Activated gamma-delta T cell (primary cell): ENCODE measurements around the gene MAF.

Experiments used
- DNase-seq: peaks from one replicate; lab custom pipeline; 2025; lab: John Stamatoyannopoulos, UW

MAF gene

DNA sequence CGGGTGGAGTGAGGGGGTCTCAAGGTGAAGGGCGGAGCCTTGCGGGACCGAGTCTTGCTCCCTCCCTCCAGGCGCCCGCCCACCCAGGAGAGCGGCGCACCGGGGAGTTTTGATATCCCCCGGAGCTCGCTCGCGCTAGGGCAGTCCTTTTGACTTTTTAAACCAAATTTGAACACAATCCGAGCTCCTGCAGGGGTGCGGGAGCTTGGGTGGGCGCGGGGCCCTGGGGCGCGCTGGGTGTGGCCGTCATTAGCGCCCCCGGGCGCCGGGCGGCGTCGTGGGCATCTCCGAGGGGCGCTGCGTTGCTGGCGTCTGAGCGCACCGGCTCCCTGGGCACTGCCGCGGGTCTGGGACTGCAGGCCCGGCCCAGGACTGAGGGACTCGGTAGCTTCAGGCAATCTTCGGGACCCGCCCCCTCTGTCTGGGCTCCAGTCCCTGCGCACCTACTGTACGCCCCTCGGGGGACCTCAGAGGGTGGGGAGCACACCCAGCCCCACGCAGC lies 10.9 kb downstream of the MAF start:
- no peak for DNase-seq

DNA sequence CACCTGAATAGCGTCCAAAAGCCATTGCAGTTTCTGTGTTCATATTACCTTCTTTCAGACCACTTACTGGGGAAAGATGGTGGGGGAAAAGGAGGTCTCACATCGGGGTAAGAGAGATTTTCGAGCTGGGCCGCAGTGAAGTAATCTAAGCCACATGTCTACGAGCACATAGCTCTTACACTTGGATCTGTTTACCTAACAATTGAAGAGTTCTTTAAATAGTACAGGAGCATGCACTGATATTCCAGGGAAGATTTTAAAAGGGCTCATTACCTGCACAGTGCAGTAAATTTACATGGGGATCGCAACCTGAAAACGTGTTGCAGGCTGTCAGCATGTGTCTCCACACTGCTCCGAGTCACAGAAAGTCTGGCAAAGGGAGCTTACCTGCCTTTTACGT lies 12.6 kb downstream of the MAF start:
- DNase-seq = no peak

DNA sequence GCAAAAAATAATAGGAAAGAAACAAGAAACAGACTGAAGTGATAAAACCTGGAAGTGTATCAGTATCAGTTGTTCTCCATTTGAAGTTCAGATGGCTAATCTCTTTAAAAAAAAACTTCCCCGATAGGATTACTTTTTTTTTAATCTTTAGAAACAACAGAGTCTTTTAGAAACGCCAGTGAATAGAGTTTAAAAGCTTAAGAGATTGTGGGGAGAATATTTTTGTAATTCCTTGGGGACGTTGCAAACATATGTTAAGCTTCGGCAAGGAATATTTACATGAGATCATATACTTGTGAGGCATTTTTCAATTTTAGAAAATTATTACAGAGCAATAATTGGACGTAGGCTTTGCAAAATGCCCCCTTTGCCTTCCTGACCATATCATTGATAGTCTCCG lies 13.2 kb downstream of the MAF start:
- no peak for DNase-seq

DNA sequence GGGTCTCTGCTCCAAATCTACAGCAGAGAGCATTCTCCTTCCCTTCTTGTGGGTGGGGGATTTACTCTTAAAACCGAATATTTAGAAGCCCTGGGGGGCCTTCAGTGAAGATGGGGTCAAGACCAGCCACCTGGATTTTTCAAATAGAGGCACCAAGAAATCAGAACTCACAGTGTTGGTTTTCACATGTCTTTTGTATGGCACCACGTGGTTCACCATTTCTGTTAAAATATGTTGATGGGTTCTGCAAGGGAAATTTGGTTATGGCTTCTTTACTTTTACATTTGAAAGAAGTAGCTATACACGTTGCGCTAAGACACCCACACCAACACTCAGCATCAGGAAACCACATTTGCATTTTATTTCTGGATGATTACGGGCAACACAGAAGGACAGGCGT lies 17.7 kb downstream of the MAF start:
- DNase-seq = no peak

DNA sequence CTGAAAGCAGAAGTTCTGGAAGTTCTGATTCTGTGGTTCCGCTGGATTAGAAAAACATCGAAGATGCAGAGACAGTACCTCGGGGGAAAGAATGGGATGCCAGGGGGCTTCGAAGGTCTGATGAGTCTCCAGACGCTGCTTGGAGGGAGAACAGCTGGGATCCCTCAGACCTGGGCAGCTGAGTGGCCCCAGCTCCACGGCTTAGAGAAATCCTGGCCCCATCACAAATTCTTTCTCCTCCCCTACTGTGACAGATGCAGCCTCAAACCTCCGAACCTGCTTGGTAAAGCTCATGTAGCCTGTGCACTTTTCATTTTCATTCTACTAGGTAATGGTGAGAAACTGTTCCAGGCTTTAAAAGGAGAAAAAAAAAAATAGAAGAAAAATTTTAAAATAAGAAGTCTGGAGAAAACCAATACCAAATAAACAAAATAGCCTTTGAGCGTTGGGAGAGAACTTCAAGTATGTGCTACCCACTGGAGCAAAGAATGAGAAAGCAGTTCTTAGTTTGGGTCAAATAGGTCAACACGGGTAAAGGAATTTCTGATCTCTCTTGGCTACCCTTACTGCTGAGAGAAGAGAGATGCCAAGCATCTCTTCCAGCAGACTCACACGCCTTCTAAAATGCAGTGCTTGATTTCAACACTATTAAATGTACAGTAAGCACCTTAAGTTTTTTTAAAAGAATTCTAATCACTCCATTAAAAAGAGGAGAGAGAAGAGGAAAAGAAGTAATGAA lies 19.9 kb downstream of the MAF start:
- DNase-seq = no peak

DNA sequence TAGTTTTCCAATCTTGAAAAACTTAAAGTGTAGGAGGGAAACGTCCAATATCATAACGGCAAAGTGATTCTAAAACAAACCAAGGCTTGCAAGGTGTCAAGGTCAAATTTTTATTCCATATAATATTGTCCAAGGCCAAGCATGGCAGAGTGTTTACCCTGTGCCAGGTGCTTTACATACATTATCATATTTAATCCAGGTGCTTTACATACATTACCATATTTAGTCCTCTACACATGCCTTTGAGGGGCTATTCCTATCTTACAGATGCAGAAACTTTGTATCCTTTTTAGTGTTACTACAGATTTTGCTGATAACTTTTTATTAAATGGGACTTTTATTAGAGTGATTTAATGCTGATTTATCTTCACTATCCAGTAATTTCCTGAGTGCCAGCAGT lies 23.9 kb downstream of the MAF start:
- no peak for DNase-seq

DNA sequence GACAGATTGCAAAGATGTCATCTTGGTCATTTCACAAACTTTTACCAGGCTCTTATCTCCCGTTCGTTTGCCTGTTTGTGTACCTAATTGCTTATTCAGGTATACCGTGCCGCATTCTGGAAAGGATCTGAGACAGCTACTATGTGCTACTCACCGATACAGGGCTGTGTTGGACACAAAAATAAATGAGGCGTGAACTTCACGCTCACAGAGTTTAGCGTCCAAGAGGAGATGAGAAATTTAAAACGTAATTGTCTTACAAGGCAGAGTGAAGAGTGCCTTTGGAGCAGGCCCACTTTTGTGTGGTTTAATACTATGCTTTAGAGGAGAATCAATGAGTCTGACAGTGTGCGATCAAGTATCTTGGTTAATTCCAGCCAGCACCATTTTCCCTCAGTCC lies 26.7 kb downstream of the MAF start:
- DNase-seq = no peak

DNA sequence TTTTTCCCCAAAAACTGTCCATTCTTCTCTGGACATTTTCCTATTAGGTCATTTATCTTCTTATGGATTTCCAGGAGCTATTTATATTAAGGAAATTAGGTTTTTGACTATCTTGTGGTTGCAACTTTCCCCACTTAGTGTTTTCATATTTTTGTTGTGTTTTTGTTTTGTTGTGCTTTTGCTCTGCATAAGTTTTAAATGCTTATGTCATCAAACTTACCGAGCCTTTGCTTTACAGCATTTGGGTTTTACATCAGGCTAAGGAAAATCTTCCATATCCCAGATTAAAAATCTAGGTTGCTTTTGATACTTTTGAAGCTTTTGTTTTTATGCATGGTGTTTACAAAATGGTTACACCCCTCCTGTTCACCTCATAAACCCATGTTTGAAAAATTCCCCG lies 27.5 kb downstream of the MAF start:
- no peak for DNase-seq

DNA sequence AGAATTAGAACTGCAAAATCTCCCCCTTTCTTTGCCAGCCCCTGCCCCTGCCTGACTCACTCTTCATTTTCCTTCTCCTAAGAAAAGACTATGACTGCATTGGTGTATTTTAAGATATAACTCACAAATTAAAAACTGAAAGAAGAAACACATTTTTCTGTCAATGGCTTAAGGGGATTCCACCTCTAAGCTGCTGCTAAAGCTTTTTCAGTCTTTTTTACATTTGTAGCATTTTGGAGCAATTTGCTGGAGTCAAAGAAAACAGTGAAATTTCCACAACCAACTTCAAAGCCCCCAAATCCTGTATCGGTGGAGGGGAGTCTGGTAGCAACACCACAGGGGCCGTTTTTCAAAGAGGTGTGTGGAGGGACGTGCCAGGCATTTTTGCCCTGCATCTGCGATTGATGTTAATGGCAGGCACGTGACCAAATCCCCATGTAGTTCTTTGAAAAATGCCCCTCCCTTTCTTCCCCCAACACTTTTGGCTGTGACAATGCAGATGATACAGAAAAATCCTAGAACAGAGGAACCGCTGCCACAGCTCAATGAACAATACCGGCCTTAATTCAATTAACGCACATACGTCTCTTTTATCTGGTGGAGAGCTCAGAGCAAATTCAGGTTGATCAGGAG lies 28.5 kb downstream of the MAF start:
- no peak for DNase-seq

DNA sequence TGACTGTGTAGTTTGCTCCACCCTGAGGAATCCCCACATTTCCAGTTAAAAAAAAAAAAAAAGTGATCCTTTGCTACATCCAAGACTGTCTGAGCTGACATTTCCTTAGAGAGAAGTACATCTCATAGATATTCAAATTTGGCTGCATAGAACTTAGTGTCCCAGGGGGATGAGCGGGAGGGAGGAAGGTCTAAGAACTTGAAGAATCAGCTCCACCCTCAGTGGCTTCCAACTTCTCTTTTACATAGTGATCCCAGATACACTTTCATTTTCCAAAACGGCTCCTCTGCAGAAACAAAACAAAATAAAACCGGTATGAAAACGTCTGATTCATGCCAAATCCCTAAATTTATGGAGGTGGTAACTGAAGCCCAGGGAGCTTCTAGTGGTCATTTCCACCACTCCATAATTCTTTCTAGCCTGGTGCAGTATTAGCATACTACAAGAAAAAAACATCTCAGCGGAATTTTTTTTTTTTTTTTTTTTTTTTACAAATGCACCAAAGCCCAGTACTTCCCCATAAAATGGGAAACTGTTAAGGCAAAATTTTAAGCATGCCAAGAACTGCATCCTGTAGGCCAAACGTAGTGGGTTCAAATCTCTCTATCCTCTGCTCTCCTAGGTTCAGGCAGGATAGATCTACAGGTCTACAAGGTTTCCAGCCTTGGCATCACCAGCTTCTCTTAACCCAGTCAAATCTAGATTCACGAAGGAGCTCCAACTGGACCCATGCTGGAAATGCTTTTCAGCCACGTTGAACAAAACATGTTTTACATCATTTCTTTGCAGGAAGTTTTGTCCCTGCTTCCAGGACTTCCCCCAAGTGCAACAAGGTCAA lies 29.3 kb downstream of the MAF start:
- no peak for DNase-seq

DNA sequence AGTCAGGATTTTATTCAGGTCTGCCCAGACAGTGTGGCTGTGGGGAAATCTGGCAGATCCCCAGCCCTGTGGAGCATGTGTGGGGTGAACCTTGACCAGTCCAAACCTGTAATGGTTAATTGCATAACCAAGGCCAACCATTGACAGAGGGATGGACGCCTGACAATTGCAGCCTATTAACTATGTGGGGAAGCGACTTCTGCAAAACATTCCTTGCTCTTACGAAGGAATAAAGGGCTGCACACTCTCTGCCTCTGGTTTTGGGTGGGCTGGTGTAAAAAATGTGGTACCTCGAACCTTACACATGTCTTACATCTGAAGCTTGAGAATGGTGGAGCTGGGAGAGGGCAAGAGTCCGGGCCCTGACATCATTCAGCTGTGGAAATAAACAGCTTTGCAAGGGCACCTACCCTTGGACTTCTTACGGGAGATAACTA lies 35.8 kb downstream of the MAF start:
- no peak for DNase-seq

DNA sequence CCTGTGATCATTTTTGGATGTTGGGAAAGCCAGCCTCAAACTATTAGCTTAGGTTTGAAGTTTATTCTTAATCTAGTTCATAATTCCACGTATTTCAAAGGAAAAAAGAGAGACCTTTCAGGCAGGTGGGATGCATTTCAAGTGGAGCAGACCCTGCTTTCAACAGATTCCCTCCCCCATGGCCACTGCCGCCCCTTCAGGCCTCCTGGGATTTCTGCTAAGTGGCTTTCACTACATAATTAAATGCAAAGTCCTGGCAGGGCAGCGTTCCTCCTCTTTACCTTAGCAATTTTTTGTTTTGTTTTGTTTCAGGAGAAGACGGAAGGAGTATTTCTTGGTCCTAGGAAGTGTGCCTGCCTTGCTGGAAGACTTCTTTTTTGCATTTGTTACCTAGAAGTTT lies 36.6 kb downstream of the MAF start:
- no peak for DNase-seq

DNA sequence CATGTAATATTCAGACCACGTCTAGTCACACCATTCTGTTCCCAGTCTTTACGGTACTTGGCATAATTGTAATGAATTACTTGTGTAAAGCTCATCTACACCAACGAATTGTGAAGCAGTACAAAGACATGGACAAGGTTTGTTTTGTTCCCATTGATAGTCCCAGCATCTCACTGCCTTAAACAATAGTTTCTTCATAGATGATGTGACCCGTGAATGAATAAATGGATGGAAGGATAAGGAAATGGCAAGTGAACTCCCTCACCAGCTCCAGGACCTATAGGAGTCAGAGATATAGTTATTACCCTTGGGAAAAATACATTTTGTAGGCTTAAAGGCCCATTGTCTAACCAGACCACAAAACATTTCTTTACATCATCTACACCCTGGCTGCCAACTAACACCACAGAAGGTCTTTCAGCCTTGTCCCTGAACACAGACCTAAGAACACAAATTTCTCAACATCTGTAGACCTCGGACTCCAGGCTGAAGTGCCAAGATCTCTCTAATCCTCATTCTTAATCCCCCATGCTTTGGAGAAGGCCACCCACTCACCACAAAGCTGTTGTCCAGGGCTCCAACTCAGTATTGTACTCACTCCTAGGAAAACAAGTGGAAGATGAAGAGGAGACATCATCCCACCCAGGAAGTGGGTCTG lies 38.2 kb downstream of the MAF start:
- no peak for DNase-seq

DNA sequence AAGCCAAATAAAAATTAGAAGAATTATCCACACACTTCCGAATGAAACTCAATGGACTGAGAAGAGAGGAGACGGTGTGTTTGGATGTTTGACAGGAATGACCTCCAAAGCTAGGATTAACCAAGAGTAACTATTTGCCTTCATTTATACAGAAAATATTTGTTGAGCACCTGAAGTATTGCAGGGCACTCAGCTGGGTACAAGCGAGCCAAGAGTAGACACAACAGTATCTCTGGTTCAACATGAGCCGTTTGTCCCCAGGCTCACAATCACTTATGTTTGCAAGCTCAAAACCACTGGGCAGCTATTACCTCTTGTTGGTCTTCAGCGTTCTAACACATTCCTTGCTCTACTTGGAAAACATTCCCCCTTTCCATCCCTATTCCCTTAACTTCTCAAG lies 38.8 kb downstream of the MAF start:
- no peak for DNase-seq

DNA sequence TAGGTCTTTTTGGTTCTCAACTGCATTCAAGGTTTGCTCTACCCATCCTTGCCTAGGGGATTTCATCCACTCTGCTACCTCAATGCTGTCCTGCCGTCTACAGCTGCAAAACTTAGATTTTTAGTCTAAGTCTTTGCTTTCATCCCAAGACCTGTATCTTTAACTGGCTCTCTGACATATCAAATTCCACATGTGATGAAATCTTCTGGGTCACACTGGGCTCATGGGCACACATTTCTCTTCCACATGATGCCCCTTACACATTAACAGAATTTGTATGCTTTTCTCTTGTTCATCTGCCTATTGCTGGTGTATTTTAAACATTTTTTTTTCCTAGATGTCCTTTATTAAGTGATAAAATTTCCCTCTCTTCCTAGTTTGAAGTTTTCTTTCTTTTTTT lies 39.6 kb downstream of the MAF start:
- DNase-seq = no peak

DNA sequence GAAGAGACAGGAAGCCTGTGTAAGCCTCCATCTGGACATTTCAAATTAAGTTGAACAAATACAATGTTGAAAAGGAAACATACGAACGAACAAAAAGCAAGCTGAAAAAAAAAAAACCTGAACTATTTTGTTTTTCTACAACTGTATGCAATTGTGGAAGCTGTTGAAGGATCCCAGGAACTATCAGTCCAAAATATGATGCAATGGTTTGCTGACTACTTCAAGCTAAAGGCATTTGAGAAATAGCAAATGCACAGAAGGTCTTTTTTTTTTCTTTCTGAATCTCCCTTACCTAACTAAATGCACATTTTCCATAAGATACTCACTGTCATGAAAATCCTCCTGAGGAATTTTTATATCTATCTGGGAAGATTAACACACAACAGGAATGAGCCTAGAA lies 40.2 kb downstream of the MAF start:
- no peak for DNase-seq

DNA sequence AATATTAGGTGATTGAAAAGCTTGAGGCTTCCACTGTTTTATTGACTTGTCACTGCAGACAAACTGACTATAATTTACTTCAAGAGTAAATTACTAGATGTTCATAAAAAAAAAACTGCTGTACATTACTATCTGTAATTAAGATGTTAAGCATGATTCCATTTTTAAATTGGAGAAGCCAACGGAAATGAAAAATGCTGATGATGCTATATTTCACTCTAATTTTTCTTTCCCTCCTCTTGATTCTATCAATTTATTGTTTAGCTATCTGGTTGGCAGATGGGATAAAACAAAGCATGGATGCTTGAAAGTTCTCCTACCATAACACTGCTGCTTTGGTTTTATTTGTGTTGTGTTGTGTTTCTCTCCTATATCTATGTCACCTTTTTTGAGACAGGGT lies 41.0 kb downstream of the MAF start:
- DNase-seq = no peak

DNA sequence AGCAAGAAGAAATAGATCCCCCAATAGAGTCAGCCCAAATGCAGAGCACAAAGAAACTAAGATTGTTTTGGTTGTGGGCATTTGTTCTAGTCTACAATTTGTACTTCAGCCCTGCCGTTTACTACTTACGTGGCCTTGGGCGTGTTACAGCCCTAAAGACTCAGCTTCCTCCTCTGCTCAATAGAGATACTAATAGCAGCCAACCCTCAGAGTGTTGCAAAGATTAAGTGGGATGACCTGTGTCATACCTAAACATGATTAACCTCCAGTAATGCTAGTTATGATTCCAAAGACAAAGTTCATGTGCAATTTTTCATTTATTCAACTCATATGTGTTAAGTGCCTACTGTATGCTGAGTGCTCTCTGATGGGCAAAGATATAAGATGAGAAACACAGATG lies 43.1 kb downstream of the MAF start:
- no peak for DNase-seq

DNA sequence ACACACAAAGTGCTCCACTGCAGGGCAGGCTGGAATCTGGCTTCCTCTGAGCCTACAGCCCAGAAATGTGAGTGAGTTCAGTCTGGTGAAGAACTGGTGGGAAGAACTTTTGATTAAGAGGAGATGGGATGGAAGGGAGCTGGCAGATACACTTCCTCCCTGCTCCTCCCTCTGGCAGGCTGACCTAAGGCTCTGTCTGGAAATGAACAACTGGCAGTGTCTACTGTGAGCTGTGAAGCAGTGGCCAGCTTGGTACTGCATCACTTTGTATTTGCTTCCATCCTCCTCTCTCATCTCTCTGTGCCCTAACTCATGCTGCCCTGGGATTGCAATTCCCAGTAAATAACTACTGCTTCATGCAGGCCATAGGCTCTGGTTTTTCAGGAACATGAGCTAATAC lies 45.6 kb downstream of the MAF start:
- no peak for DNase-seq

DNA sequence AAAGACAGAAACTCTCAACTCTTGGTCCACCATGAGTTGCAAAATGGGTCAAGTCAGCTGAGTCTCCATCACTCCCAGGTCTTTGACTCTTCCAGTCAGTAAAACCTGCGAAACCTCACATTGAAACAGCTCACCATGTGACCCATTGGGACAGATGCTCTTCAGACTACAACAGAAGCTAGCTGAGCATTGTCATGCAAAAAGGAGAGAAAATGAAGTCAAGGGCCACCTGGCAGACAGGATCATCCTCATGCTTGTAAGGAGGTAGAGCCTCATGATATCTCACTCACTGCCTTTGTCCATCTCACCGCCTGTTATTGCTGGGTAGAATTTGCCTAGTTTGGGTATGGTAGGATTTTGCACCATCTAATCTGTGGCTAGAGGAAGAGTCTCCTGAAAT lies 50.2 kb downstream of the MAF start:
- no peak for DNase-seq

DNA sequence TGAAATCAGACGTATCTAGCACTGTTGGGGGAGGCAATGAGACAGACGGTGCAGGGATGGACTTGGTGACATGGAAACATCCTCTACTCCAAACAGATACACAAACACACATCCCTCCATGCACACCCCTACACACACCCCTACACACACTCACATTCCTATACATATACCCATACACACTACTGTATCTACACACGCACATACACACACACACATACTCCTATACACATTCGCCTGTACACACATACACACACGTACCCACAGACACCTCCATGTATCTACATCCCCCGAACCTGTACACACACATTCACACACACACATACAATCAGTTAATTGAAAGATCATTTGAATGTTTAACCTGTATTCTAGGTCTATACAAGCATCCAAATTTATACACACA lies 53.5 kb downstream of the MAF start:
- no peak for DNase-seq
